GM19239 (cell line): ENCODE measurements around the gene ADSS1.
A peak's percentile ranks its signal among the peaks of the same experiment; 100 is the strongest.

Source experiments
- DNase-seq: peaks from one replicate; pipeline ENCODE4 v3.0.0; 2011; ENCODE audit warnings: low spot score; ENCODE audit not compliant: insufficient read length
- FAIRE-seq: peaks from 2 replicates; lab custom pipeline; 2011; peaks lifted over from hg19 to GRCh38; lab: Jason Lieb, UNC

ADSS1 gene

DNA sequence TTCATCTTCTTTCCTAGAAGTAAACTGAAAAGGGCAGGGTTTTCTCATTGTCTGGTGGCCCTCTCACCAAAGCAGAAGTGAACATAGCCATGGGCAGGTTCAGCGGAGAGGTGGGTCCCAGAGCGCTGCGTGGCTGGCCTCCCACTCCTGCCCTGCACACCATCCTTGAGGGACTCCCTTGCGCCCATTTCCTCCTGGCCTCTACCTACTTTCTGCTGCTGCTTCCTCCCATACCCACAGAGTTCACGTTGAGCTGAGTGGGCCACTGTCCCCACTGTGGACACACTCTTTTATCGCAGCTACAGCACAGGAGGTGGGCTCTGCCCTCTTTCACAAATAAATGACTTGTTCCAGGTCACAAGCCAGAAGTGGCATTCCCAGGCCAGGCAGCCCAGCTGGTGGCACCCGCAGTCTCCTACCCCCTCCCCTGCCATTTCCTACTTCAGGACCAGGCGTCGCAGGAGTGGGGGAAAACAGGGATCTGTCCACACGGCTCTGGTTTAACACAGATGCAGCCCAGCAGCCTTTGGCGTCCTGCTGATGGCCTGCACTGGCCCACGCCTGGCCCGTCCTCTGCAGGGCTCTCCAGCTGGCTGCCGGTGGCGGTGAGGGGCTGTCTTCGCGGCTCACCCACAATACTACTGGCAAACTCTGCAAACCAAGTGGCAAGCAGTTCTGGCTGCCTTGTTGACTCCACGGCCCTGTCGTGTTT, 33.8 kb downstream of the ADSS1 start:
- FAIRE-seq (no peak), DNase-seq (no peak)

GRCh38 chr14:104758981-104759969, 35.2 kb downstream of the ADSS1 start:
- FAIRE-seq (no peak), DNase-seq (no peak)

DNA sequence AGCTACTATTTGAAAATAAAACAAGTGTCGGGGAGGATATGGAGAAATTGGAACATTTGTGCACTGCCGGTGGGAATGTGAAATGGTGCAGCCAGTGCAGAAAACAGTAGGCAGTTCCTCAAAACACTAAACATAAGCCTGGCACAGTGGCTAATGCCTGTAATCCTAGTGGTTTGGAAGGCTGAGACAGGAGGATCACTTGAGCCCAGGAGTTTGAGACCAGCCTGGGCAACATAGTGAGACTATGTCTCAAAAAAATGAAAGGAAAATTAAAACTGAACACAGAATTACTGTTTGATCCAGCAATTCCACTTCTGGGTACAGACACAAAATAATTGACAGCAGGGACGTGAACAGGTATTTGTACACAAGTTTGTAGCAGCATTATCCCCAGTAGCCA, 41.5 kb downstream of the ADSS1 start:
- no peak for FAIRE-seq

GRCh38 chr14:104766256-104766862, 42.3 kb downstream of the ADSS1 start:
- DNase-seq (no peak), FAIRE-seq (no peak)

More for the DNA sequence above, 41.5 kb downstream of the ADSS1 start:
- DNase-seq, result no peak

DNA sequence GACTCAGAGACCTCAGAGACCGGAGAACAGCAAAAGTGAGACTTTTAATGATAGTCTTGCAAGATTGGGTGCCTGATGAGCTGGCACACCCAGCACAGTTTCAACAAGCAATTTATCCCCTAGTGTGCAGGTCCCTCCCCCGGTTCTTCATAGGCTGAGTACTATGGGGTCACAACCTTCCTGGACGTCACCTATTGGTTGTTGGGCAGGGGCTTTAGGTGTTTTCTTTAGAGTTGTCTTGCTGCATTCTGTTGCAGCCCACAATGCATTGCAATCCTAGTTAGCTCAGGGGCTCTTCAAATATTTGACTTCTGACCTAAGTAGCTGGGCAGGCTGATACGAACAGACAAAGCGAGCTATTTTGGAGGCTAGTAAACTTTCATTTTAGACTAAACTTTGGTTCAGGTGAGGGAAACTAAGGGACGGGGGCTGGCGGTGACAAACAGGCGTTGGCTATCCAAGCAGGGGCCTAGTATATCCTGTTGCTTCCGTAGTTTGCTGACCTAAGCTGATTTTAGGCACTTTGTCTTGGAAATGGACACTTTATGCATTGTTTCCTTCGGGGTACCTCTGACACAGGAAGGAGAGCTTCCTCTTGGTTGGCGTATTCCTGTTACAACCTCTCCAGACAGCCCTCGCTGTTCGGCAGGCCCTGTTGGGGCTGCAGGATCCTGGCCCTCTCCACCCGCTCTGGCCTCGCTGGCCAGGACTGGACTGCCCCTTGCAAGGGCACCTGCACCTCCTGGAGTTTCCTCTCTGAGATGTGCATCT, 43.0 kb downstream of the ADSS1 start:
- no peak for FAIRE-seq
- no peak for DNase-seq

DNA sequence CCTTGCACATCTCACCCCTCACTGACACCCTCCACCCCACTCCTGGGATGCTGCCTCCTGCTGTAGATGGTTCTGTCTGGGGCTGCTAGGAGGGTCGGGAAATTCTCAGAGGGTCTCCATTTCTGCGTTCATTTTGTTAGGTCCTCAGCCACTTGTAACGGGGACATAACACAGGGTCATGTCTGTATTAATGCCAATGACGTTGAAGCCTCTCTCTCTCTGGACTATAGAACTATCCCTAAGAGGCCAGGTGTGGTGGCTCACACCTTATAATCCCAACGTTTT, 43.5 kb downstream of the ADSS1 start:
- FAIRE-seq (no peak), DNase-seq (no peak)

DNA sequence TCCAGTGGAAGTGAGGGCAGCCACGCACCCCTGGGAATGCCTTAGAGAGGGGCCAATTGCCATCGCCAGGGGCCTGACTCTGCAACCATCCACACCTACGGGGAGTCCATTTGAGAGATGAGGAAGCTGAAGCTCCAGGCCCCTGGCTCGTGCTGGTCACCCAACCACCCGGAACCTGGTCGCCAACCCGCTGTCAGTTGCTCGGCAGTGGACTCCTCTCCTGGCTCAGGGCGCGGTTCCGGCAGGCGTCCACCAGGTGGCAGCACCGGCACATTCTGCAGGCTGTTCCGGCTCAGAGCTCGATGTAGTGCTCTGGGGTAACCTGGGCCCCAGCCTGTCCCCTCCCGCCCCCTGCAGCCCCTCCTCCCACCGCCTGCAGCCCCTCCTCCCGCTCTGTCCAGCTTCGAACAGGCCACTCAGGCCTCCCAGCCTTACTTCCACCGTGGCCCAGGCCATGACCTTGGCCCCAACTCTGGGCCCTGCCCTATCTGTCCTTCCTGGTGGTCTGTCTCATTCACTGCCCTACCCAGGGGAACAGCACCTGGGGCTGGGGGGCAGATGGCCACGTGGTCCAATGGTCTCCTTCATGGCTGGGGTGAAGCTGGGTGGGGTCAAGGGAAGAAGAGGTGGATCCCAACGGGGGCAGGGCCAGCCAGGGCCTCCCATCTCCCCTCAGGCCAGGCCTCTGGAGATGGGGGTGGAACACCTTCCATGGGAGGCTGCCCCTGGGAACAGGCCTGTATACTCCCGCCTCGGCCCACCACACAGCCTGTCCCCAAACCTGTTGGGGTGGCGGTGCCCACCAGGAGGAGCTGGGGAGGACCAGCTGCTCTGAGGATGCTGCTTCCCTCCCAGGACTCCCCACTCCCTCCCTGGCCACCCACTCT, 44.7 kb downstream of the ADSS1 start:
- DNase-seq (peak; percentile 93), FAIRE-seq (peak; percentile 71)

DNA sequence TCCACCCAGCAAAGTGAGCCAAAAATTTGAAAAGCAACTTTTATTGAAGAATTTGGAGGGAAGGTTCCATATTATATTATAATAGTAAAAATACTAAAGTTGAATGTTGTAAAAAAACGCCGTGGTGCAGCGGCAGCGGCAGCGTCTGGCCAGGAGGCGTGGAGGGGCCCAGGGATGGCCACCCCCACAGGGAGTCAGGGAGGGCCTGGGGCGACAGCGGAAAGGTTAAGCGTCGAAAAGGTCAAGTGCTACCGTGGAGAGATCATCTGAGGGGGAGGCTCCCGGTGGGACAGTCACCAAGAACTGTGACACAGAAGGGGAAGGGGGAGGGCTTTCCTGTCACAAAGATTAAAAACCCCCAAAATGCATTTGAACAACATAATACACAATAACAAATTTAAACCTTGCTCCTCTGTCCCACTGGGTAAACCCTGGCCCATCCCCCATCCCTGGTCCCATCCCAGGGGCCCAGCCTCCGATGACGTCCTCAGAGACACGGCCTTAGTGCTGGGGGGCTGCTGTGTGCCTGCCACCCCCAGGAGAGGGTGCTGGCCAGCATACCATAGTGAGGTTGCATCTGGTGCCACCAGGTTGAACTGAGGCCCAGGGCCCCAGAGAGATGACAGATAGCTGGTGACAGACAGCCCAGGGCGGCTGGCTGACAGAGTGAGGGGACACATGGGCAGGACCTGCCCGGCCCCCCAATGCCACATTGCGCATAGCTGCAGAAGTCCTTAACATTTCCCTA, 45.5 kb downstream of the ADSS1 start:
- FAIRE-seq (no peak), DNase-seq (no peak)

- no peak for DNase-seq
- FAIRE-seq, result no peak
Observed at GRCh38 chr14:104770072-104770579, 46.1 kb downstream of the ADSS1 start.

- no peak for DNase-seq
- FAIRE-seq, result no peak
Observed at GRCh38 chr14:104770851-104771272, 46.8 kb downstream of the ADSS1 start.

DNA sequence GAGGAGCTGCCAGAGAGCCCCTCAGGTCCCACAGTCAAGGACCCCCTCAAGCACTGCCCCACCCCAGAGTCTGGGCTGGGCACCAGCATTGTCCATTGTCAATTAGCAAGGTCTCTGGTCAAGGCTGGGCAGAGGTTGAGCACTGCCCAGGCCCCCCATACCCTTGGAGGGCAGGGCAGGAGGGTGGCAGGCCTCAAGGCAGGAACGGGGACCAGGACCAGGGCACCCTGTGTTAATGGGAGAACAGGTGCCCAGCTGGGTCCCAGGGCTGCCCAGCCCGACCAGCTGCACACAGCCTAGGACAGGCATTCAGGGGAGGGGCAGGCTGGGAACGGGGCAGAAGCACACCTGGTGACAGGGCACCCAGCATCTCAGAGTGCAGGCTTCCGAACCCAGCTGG, 47.3 kb downstream of the ADSS1 start:
- DNase-seq, result no peak
- no peak for FAIRE-seq

DNA sequence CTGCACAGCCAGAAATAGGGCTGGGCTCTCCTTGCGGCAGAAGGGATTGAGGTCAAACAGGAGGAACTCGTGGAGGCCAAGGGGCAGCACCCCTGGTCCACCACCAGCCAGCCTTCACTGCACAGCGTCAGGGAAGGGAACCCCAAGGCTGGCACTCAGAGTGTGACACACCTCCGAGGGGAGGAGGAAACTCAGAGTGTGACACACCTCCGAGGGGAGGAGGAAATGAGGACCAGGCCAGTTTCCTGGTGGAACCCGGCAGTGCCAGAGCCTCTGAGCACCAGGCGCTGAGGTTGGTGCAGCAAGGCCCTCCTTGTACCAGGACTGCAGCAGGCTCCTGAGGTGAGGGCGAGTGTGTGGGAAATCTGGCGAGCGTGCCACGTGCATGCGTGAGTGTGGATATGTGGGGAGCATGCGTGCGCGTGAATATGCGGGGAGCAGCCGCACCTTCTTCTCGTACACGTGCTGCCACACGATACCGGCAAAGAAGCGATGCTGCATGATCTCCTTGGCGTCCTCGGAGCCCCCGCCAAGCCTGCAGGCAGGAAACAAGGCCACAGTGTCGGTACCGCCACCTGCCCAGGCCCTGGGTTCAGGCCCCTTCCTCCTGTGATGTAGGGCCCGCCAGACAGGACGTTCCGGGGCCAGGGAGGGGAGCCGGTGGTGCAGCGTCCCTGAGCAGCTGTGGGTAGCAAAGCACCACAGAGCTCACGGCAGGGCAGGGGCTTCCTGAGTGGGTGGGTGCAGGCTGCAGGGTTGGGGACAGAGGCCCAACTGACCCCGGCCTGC, 48.1 kb downstream of the ADSS1 start:
- no peak for DNase-seq
- FAIRE-seq, result no peak

- FAIRE-seq, result no peak
- DNase-seq, result no peak
Observed at GRCh38 chr14:104772707-104773504, 48.9 kb downstream of the ADSS1 start.

DNA sequence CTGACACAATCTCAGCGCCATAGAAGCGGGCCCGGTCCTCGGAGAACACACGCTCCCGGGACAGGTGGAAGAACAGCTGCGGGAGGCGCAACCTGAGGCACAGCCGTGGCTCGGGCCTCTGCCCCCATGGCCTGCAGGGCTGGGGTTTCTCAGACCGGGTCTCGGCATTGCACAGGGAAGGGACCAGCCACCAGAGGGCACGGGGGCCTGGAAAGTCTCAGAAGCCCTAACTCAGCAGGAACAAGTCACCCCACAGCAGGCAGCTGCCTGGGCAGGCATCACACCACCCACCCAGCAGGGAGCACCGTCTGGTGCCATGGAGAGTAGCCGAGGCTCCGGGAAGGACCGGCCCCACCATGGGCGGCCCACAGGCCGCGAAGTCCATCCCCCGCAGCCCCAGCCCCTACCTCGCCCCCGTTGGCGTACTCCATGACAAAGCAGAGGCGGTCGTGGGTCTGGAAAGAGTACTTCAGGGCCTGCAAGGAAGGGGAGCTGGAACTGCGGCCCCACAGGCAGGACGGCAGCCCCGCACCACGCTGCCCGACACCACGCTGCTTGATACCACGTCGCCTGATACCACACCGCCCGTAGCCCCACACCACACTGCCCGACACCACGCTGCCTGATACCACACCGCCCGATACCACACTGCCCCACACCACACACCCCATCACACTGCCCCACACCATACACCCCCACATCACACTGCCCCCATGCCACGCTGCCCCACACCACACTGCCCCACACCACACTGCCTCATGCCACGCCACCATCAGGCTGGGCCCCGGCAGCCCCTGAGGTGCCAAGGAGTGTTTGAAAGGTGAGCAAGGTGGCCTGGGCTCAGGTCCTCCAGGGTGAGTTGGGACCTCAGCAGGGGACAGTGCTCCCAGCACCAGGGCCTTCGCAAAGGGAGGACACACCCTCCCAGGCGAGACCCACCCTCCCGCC, 49.8 kb downstream of the ADSS1 start:
- DNase-seq (no peak), FAIRE-seq (no peak)

- no peak for DNase-seq
Observed at GRCh38 chr14:104774453-104775072, 50.5 kb downstream of the ADSS1 start.

More at GRCh38 chr14:104774453-104775072, 50.5 kb downstream of the ADSS1 start:
- FAIRE-seq, result no peak
